OCI-LY3 (cell line): ENCODE data around the gene PLEKHA7.

Source experiments
- CTCF ChIP-seq: fragments of 200-600, 300-600 bp; sonication (generic); IDR thresholded peaks from 2 replicates; pipeline ENCODE4 v1.5.1; 2014; ENCODE audit warnings: antibody characterized with exemption, low read length, low read depth
- EZH2phosphoT487 ChIP-seq: fragments of 200-600 bp; shearing (Covaris generic); IDR thresholded peaks from 2 replicates; pipeline ENCODE4 v1.6.1; 2018; ENCODE audit warnings: antibody characterized with exemption, mixed run types, low read depth

GRCh38 chr11:16787035-16787742, 227.0 kb downstream of the PLEKHA7 start:
- no peak for TF ChIP-seq CTCF
- TF ChIP-seq EZH2phosphoT487: no peak
